Measurements from ENCODE around the gene IWS1. TPM values are rescaled to one million over a fixed set of nuclear protein-coding genes. Genes with fewer than 3 reads are reported as not detected.
A peak's percentile ranks its signal among the peaks of the same experiment; 100 is the strongest.

Gene IWS1
- total RNA-seq, 2 donors from 2014 or later, result 32.4 to 37.8 TPM

DNA sequence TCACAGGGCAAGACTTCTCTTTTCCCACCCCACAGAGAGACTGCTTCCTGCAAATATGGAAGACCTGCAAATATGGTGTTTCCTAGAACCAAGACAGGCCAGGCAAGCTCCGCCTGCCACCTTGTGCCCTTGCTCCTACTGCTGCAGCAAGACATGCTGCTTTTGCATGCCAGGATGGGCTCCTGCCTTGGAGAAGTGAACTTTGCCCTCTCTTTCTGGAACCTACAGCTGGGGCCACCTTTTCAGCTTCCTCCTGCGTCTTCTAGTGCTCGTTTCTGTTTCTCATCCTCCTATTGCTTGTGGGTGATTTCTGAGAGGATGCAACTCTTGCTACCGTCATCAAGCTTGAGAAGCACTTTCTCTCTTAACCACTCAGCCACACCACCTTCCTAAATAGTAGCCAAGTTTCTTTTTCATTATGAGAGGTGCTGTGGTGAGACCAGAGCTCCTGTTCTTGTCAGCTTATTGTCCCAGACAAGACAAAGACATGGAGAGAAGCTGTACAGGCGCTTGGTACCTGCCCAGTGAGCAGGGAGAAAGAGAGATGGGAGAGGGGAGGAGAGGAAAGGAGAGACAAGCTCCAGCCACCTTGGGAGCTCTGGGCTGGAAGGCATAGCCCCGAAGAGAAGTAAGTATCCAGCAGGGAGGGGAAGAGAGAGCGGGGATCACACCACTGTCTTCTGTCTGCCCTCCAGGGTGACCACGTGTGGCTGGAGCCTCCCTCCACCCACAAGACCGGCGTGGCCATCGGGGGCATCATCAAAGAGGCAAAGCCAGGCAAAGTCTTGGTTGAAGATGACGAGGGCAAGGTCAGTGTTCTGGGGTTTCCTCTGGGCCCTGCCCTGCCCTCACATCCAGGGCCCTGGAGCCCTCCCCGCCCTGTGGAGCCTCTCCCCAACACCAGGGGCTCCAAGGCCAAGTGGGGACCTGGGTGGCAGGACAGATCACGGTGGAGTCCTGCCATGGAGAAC, 37.5 kb upstream of the IWS1 start:
- H3K36me3 ChIP-seq, result no peaks in the 10 kb centered on the region
- peak; percentile 53 for DNase-seq
- no peak overlapping the region for H3K27ac ChIP-seq

DNA sequence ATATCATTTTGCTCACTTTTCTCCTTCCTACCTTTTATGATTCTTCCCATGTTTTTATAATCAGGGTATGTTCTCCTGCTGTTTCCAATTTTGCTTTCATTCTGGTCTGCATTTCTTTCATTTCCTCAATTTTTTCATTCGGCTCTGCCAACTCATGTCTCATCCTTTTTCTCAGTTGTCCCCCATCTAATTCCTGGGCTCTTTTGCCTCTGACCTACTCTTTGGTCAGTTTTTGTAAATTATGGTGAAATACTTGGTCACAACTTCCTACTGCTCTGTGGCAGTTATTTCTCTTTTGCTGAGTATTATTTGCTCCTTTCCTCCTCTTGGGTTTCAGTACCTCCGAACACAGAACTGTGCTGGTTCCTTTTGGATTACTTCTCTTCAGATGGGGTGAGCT, 36.6 kb upstream of the IWS1 start:
- no peaks in the 10 kb centered on the region for H3K9me3 ChIP-seq
- no peak overlapping the region for H3K27ac ChIP-seq
- H3K36me3 ChIP-seq, result no peaks in the 10 kb centered on the region
- no peaks in the 10 kb centered on the region for H3K4me1 ChIP-seq
- no peaks in the 10 kb centered on the region for H3K27me3 ChIP-seq
- intact Hi-C loops (cut with DNase I), result no loop called here
- no peak for DNase-seq
- H3K9ac ChIP-seq (ENCODE audit: low read depth in 2 of 2, low read length in 2 of 2), result no peak overlapping the region
- no peak overlapping the region for H3K4me3 ChIP-seq
- TF ChIP-seq, protein P1, sequence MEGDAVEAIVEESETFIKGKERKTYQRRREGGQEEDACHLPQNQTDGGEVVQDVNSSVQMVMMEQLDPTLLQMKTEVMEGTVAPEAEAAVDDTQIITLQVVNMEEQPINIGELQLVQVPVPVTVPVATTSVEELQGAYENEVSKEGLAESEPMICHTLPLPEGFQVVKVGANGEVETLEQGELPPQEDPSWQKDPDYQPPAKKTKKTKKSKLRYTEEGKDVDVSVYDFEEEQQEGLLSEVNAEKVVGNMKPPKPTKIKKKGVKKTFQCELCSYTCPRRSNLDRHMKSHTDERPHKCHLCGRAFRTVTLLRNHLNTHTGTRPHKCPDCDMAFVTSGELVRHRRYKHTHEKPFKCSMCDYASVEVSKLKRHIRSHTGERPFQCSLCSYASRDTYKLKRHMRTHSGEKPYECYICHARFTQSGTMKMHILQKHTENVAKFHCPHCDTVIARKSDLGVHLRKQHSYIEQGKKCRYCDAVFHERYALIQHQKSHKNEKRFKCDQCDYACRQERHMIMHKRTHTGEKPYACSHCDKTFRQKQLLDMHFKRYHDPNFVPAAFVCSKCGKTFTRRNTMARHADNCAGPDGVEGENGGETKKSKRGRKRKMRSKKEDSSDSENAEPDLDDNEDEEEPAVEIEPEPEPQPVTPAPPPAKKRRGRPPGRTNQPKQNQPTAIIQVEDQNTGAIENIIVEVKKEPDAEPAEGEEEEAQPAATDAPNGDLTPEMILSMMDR (IDR thresholded peaks at IDR 0.05), result no peak

More for the DNA sequence above, 37.5 kb upstream of the IWS1 start:
- intact Hi-C loops (cut with DNase I), result no loop called here
- H3K4me1 ChIP-seq, result no peaks in the 10 kb centered on the region
- H3K9me3 ChIP-seq, result no peaks in the 10 kb centered on the region
- H3K9ac ChIP-seq (ENCODE audit: low read depth in 2 of 2, low read length in 2 of 2), result no peak overlapping the region
- no peaks in the 10 kb centered on the region for H3K27me3 ChIP-seq
- H3K4me3 ChIP-seq, result no peak overlapping the region
- TF ChIP-seq, protein P1 (IDR thresholded peaks at IDR 0.05), result no peak

DNA sequence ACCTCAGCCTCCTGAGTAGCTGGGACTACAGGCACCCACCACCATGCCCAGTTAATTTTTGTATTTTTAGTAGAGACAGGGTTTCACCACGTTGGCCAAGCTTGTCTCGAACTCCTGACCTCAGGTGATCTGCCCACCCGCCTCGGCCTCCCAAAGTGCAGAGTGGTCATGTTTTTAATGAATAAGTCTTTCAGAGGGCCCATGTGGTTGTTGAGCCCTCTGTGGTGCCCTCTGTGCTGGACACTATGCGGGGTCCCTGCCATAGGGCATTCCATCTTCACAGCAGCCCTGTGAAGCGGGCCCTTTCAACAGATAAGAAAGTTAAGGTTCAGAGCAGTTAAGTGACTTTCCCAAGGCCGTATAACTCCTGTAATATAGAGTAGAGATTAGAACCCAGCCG, 35.1 kb upstream of the IWS1 start:
- Histone ChIP-seq H3K4me1 (no peaks in the 10 kb centered on the region), H3K9ac (ENCODE audit: low read depth in 2 of 2, low read length in 2 of 2) (no peak overlapping the region), H3K27ac (no peak overlapping the region), H3K9me3 (no peaks in the 10 kb centered on the region), H3K4me3 (no peak overlapping the region), H3K27me3 (no peaks in the 10 kb centered on the region), H3K36me3 (no peaks in the 10 kb centered on the region)
- TF ChIP-seq, protein P1 (IDR thresholded peaks at IDR 0.05), result no peak
- no peak for DNase-seq
- intact Hi-C loops (cut with DNase I), result no loop called here

GRCh38 chr2:127560931-127561280, 34.6 kb upstream of the IWS1 start:
- Histone ChIP-seq H3K9ac (ENCODE audit: low read depth in 2 of 2, low read length in 2 of 2) (no peak overlapping the region), H3K4me1 (no peaks in the 10 kb centered on the region), H3K4me3 (no peak overlapping the region), H3K27me3 (no peaks in the 10 kb centered on the region), H3K27ac (no peak overlapping the region), H3K36me3 (no peaks in the 10 kb centered on the region), H3K9me3 (no peaks in the 10 kb centered on the region)
- TF ChIP-seq, protein P1 (IDR thresholded peaks at IDR 0.05), result no peak
- intact Hi-C loops (cut with DNase I), result no loop called here
- no peak for DNase-seq

- no peaks in the 10 kb centered on the region for H3K27me3 ChIP-seq
- H3K27ac ChIP-seq, result no peak overlapping the region
- no peak overlapping the region for H3K4me3 ChIP-seq
- H3K36me3 ChIP-seq, result no peaks in the 10 kb centered on the region
- TF ChIP-seq, protein P1 (IDR thresholded peaks at IDR 0.05), result no peak
- no peaks in the 10 kb centered on the region for H3K9me3 ChIP-seq
- no peaks in the 10 kb centered on the region for H3K4me1 ChIP-seq
- no peak for DNase-seq
- intact Hi-C loops (cut with DNase I), result no loop called here
- no peak overlapping the region for H3K9ac ChIP-seq (ENCODE audit: low read depth in 2 of 2, low read length in 2 of 2)
Measured at GRCh38 chr2:127560201-127560930, 34.1 kb upstream of the IWS1 start.
